ENCODE results near the gene KCNAB2. TPM values are rescaled to one million over a fixed set of nuclear protein-coding genes. Genes with fewer than 3 reads are reported as not detected.
A peak's percentile ranks its signal among the peaks of the same experiment; 100 is the strongest.

The KCNAB2 gene
- total RNA-seq, 4 donors from 2014 or later: 9.9 to 42.2 (median 17.0) TPM

DNA sequence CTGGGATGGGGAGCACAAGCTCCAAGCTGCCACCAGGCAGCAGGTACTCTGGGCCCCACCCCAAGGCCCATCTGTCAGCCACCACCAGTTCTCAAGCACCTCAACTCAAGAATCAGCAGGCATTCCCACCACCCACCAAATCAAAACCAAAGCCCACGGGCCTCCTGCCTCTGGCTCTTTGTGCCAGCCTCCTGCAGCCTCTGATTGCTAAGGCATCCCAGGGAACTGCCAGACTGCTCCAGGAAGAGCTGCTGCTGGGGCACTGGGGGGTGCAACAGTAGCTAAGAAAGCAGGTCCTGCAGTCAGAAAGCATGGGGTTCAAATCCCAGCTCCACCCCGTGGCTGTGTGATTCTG lies 99.7 kb downstream of the KCNAB2 start:
- TF ChIP-seq, protein P1, sequence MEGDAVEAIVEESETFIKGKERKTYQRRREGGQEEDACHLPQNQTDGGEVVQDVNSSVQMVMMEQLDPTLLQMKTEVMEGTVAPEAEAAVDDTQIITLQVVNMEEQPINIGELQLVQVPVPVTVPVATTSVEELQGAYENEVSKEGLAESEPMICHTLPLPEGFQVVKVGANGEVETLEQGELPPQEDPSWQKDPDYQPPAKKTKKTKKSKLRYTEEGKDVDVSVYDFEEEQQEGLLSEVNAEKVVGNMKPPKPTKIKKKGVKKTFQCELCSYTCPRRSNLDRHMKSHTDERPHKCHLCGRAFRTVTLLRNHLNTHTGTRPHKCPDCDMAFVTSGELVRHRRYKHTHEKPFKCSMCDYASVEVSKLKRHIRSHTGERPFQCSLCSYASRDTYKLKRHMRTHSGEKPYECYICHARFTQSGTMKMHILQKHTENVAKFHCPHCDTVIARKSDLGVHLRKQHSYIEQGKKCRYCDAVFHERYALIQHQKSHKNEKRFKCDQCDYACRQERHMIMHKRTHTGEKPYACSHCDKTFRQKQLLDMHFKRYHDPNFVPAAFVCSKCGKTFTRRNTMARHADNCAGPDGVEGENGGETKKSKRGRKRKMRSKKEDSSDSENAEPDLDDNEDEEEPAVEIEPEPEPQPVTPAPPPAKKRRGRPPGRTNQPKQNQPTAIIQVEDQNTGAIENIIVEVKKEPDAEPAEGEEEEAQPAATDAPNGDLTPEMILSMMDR (IDR thresholded peaks at IDR 0.05): no peak
- DNase-seq (ENCODE audit: low spot score) (no peak), ATAC-seq (ENCODE audit: low FRiP score) (no peak)

DNA sequence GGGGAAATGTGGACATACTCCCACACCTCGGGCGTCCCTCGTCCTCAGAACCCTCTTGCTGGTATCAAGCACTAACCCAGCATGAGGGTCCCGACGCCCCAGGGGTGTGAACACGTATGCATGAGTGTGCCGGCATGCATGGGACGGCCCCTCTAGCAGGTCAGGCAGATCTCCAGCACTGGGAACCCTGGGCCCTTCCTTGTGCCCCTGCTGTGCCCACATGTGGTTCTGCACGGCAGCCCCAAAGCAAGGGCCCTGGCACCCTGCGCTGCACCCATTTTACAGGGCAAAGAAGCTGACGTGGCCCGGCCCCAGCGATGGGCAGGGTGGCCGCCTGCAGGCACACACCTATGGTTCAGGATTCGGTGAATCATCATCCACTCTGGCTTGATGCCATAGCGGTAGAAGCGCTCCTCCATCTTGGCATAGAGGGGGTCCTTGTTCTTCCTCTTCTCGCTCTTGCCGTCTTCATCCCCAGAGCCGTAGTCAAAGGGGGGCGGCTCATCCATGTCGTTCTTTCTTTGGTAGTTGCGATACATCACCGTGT lies 100.2 kb downstream of the KCNAB2 start:
- no peak for DNase-seq (ENCODE audit: low spot score)
- no peak for ATAC-seq (ENCODE audit: low FRiP score)
- TF ChIP-seq, protein P1 (IDR thresholded peaks at IDR 0.05): no peak

DNA sequence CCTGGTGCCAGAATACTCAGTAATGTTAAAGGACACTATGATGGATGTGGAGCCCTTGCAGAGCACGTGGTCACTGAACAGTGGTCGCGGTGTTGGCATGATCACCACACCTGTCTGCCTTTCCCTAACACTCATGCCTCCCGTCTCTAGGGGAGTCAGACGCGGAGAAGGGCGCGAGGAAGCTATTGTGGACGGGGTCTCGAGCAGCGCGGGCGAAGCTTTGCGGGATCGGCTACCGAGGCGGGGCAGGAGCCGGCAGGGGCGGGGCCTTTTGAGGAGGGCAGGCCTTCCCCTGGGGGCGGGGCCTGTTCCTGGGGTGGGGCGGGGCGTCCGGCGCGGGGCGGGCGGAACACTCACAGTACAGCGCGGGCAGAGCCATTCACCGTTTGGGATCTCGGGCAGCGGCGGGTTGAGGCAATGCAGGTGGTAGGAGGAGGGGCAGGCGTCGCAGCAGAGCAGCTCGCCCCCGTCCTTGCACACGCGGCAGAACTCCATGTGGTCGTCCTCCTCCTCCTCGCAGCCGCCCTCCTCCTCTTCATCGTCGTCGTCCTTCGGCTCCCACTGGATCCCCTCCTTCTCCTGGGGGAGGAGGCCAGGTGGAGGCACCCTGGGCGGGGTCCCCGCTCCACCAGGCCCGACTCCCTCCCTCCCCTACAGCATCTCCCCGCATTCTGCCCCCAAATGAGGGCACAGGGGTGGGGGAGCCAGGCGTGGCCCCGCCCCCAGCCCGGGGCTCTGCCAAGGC lies 103.0 kb downstream of the KCNAB2 start:
- ATAC-seq (ENCODE audit: low FRiP score) (peak; percentile 42), DNase-seq (ENCODE audit: low spot score) (peak; percentile 32)
- TF ChIP-seq, protein P1 (IDR thresholded peaks at IDR 0.05): no peak

DNA sequence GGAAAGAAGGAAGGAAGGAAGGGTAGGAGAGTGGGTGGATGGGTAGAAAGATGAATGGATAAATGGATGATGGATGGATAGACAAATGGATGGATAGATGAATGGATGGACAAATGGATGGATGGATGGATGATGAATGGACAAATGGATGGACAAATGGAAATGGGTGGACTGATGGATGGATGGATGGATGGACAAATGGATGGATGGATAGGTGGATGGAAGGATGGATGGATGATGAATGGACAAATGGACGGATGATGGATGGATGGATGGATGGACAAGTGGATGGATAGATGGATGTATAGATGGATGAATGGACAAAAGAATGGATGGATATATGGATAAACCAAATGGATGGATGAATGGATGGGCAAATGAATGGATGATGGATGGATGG lies 103.9 kb downstream of the KCNAB2 start:
- DNase-seq (ENCODE audit: low spot score) (no peak), ATAC-seq (ENCODE audit: low FRiP score) (no peak)
- TF ChIP-seq, protein P1 (IDR thresholded peaks at IDR 0.05): no peak

DNA sequence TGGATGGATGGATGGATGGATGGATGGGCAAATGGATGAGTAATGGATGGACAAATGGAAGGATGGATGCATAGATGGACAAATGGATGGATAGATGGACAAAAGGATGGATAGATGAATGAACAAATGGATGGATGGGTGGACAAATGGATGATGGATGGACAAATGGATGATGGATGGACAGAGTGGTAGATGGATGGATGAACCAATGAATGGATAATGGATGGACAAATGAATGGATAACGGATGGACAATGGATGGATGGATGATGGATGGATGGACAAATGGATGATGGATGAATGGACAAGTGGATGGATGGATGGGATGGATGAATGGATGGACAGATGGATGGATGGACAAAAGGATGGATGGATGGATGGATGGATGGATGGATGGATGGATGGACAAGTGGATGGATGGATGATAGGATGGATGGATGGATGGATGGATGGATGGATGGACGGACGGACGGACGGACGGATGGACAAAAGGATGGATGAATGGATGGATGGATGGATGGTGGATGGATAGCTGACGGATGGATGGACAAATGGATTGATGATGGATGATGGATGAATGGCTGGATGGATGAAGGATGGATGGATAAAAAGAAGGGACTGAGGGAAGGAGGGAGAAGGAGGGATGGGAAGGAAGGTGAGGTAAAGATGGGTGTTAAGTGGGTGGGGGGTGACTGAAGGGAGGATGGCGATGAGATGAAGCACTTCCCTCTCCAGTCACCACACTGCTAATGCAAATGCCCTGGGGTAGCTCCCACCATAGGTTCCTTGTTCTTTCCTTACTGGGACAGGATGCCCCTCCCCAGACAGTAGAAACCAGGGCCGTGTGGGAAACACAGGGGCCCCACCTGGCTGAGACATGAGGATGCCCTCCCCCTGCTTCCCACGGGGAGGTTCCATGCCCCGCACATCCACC lies 104.6 kb downstream of the KCNAB2 start:
- DNase-seq (ENCODE audit: low spot score) (no peak), ATAC-seq (ENCODE audit: low FRiP score) (no peak)
- TF ChIP-seq, protein P1 (IDR thresholded peaks at IDR 0.05): no peak

Other genes with a start within 250 kb of the KCNAB2 start
- gene NPHP4, start 53.5 kb upstream of the KCNAB2 start, total RNA-seq: 10 to 100 TPM; 13.7 to 29.3 (median 18.6) TPM
- under 1 TPM in 3 of 4 donors, not detected in 1; 0.19 to 0.24 (median 0.19) TPM for gene CHD5, start 134.4 kb downstream of the KCNAB2 start, total RNA-seq
- gene RPL22, start 153.7 kb downstream of the KCNAB2 start, total RNA-seq: 100 to 1,000 TPM; 164 to 205 (median 191) TPM
- gene RNF207, start 160.2 kb downstream of the KCNAB2 start, total RNA-seq: 10 to 100 TPM in 2 of 4 donors, 1 to 10 TPM in 2; 5.2 to 48.2 (median 9.5) TPM
- 10 to 100 TPM; 47.7 to 70.2 (median 57.3) TPM for gene ICMT, start 190.1 kb downstream of the KCNAB2 start, total RNA-seq
- gene HES3, start 198.3 kb downstream of the KCNAB2 start, total RNA-seq: not detected
- 10 to 100 TPM; 10.9 to 19.8 (median 14.3) TPM for gene GPR153, start 215.2 kb downstream of the KCNAB2 start, total RNA-seq

Measured in omental fat pad (tissue), 4 donors.